Ishikawa (cell line): ENCODE results near the gene SETD1B.

Experiments
- CEBPB ChIP-seq: IDR thresholded peaks from 2 replicates; pipeline ENCODE4 v1.6.1; 2012
- CREB1 ChIP-seq: IDR thresholded peaks from 2 replicates; pipeline ENCODE4 v1.6.1; 2012; ENCODE audit warnings: low read depth
- EGR1 ChIP-seq: IDR thresholded peaks from 2 replicates; pipeline ENCODE4 v1.6.1; 2012
- EP300 ChIP-seq: IDR thresholded peaks from 2 replicates; pipeline ENCODE4 v1.6.1; 2012; ENCODE audit warnings: borderline replicate concordance
- FOXM1 ChIP-seq: IDR thresholded peaks from 2 replicates; pipeline ENCODE4 v1.6.1; 2012; ENCODE audit warnings: low read depth, borderline replicate concordance
- MAX ChIP-seq: IDR thresholded peaks from 2 replicates; pipeline ENCODE4 v1.6.1; 2012
- NFIC ChIP-seq: IDR thresholded peaks from 2 replicates; pipeline ENCODE4 v1.6.1; 2012
- RAD21 ChIP-seq: IDR thresholded peaks from 2 replicates; pipeline ENCODE4 v1.6.1; 2012; ENCODE audit warnings: low read depth
- REST ChIP-seq: IDR thresholded peaks from 2 replicates; pipeline ENCODE4 v1.6.1; 2012; ENCODE audit warnings: low read depth, mild to moderate bottlenecking
- TAF1 ChIP-seq: IDR thresholded peaks from 2 replicates; pipeline ENCODE4 v1.6.1; 2012; ENCODE audit warnings: low read depth, mild to moderate bottlenecking
- TCF12 ChIP-seq: IDR thresholded peaks from 2 replicates; pipeline ENCODE4 v1.6.1; 2012; ENCODE audit warnings: low read depth
- TEAD4 ChIP-seq: IDR thresholded peaks from 2 replicates; pipeline ENCODE4 v1.6.1; 2012
- YY1 ChIP-seq: IDR thresholded peaks from 2 replicates; pipeline ENCODE4 v1.6.1; 2012; ENCODE audit warnings: low read depth
- ZBTB7A ChIP-seq: IDR thresholded peaks from 2 replicates; pipeline ENCODE4 v1.6.1; 2012; ENCODE audit warnings: low read depth
- TF ChIP-seq, protein P1 (sequence below): IDR thresholded peaks from 2 replicates; pipeline ENCODE4 v1.6.1; 2012

The SETD1B gene

DNA sequence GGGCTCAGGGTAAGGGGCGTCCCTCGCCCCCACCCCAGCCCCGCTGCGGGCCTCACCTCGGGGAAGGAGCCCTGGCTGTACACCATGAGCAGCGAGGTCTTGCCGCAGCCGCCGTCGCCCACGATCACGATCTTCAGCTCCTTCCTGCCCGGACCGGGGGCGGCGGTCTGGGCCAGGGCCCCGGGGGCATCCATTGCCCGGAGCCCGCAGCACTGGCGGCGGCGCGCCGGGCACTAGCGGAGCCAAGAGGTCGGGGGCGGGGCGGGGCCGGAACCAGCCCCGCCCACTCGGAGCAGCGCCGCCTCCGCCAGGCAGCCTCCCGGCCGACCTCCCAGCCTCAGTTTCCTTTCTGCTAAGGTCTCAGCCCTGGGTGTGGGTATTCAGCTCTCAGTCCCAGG, 10.4 kb upstream of the SETD1B start, which contains the start of gene RHOF:
Gene RHOF (minus strand): TSS at position 249 of the 398 bp plus-strand sequence. CDS start 55 bp downstream, at position 194.
- no peak for TF ChIP-seq NFIC
- peak; percentile 61; the same call in 1 of the 2 replicates for TF ChIP-seq TAF1
- TF ChIP-seq EP300: no peak; the same call in 1 of the 2 replicates
- no peak for TF ChIP-seq TCF12
- TF ChIP-seq, protein P1, sequence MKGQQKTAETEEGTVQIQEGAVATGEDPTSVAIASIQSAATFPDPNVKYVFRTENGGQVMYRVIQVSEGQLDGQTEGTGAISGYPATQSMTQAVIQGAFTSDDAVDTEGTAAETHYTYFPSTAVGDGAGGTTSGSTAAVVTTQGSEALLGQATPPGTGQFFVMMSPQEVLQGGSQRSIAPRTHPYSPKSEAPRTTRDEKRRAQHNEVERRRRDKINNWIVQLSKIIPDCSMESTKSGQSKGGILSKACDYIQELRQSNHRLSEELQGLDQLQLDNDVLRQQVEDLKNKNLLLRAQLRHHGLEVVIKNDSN: no peak
- TF ChIP-seq YY1: no peak

GRCh38 chr12:121793838-121794533, 9.8 kb upstream of the SETD1B start:
- TF ChIP-seq TCF12 (no peak), CEBPB (no peak), EGR1 (no peak), TAF1 (no peak), ZBTB7A (peak; percentile 74), MAX (peak; percentile 96), EP300 (no peak), RAD21 (peak; percentile 92)

GRCh38 chr12:121794534-121795033, 9.2 kb upstream of the SETD1B start:
- TF ChIP-seq MAX: no peak
- no peak for TF ChIP-seq EGR1
- TF ChIP-seq RAD21: no peak
- no peak for TF ChIP-seq CREB1
- TF ChIP-seq REST: no peak
- TF ChIP-seq EP300: no peak
- no peak for TF ChIP-seq TEAD4
- TF ChIP-seq YY1: no peak
- TF ChIP-seq ZBTB7A: no peak

DNA sequence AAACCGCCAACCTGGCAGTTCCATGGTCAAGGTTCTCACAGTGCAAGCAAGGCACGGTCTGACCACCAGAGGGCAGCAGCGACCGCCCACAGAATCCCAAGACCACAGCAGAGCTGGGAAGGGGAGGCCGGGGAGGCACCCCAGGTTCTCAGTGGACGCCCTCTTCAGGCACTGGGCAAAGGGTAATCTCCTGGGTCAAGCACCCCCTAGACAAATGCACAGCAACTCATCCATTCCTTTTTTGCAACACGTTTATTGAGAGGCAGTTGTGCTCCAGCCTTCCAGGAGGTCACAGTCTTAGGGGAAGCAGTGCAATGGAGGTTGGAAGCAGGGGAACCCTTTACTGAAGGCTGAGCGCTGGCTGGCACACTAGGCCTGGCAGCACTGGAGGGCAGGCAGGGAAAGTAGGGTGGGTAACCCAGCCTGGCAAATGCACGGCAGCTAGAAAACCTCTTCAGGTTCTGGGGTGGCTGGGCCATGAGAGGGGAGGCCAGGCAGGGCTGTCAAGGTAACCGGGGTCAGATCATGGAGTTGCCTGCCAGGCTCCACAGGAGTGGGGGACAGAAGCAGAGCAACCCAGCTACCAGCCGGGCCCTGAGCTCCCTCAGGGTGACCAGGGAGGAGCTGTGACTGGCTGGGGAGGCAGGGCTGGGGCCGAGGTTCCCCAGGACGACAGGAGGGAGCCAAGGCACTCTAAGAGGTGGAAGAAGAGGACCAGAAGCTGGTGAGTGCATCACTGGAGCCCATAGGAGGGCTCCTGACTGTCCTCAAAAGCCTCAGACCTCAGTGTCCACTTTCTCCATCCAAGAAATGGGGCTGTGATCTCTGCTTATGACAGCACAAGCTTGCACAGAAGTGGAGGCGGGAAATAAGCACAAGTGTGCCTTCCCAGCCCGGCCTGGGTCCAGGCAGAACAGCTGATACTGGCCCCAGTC, 8.5 kb upstream of the SETD1B start:
- TF ChIP-seq TAF1 (no peak), TCF12 (no peak), REST (no peak), RAD21 (peak; percentile 88), ZBTB7A (no peak), CREB1 (no peak)

- TF ChIP-seq FOXM1 (no peak), TEAD4 (peak; percentile 65; the same call in 1 of the 2 replicates), EGR1 (no peak), TAF1 (peak; percentile 56; the same call in 1 of the 2 replicates), YY1 (peak; percentile 69; the same call in 1 of the 2 replicates), EP300 (peak; percentile 54), TCF12 (peak; percentile 77; the same call in 1 of the 2 replicates), NFIC (peak; percentile 63; the same call in 1 of the 2 replicates), CREB1 (0 out of 2 replicates have a peak, but pooled peaks have one; percentile 42), RAD21 (no peak), ZBTB7A (peak; percentile 55), MAX (peak; percentile 68; the same call in 1 of the 2 replicates), REST (no peak), CEBPB (peak; percentile 38; the same call in 1 of the 2 replicates)
- TF ChIP-seq, protein P1: peak; percentile 74
Observed at GRCh38 chr12:121796855-121797751, 6.7 kb upstream of the SETD1B start.
